Lower lobe of right lung (tissue), 2 donors: ENCODE measurements around the gene LSM2. TPM values are rescaled to one million over a fixed set of nuclear protein-coding genes. Genes with fewer than 3 reads are reported as not detected.

Source experiments
- ATAC-seq, 2 donors: fragments of 200-7000 bp; cut with Tn5 transposase; one replicate each; pipeline ENCODE4 v1.9.1; 2020 to 2022; ENCODE audit warnings: mild to moderate bottlenecking in 2 of 2, moderate library complexity in 2 of 2
- DNase-seq: peaks from one replicate; pipeline ENCODE4 v3.0.0-alpha.2; 2020
- H3K27ac ChIP-seq: fragments of 200-600 bp; one replicate; pipeline ENCODE4 v1.8.0; 2022
- H3K27me3 ChIP-seq: fragments of 200-600 bp; one replicate; pipeline ENCODE4 v1.8.0; 2022; ENCODE audit warnings: low read depth
- H3K36me3 ChIP-seq: fragments of 200-600 bp; one replicate; pipeline ENCODE4 v1.8.0; 2022; ENCODE audit warnings: mild to moderate bottlenecking
- H3K4me1 ChIP-seq: fragments of 200-600 bp; one replicate; pipeline ENCODE4 v1.8.0; 2022
- H3K4me3 ChIP-seq: fragments of 200-600 bp; one replicate; pipeline ENCODE4 v1.8.0; 2022; ENCODE audit warnings: mild to moderate bottlenecking
- H3K9me3 ChIP-seq: fragments of 200-600 bp; one replicate; pipeline ENCODE4 v1.8.0; 2022
- intact Hi-C: fragments of 100-400 bp; cut with DNase I; formaldehyde crosslinking; loops from one replicate; pipeline ENCODE4 v1.11.0; 2022
- total RNA-seq: library from RNA; stranded (reverse); fragmentation: NEBNext Ultra II Directional; extraction: Animal tissue kit (Norgen Biotek cat#: 25700); gene quantifications from one replicate; pipeline ENCODE4 v1.2.1, GENCODE V29; 2021
- TF ChIP-seq, protein P1 (sequence below): fragments of 200-600 bp; IDR thresholded peaks from one replicate; pipeline ENCODE4 v1.8.0; 2022; ENCODE audit warnings: antibody characterized with exemption, mild to moderate bottlenecking
- donor health status: DM: no; HTN: yes; CAD: no; lungs with severe emphysema.

LSM2 gene
- total RNA-seq, 1 donor from 2014 or later: 30.5 TPM

DNA sequence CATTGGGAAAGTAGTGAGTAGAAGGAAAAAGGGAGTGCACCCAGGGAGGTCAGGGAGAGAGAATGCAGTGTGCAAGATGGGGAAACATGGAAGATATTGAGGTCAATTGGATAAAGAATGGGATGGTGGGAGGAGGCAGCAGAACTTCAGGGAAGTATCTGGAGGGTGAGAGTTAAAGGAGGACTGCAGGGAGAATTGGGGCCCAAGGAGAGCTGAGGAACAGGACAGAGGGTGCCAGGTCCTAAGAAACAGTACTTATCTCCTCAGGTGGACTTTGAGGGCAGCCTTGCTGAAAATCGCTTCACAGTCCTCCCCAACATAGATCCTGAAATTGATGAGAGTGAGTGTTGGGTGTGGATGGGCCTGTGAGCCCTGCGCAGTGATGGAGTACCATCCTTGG, 48.5 kb downstream of the LSM2 start:
- Histone ChIP-seq H3K4me3 (no peak overlapping the region), H3K4me1 (no peaks in the 10 kb centered on the region), H3K27me3 (no peaks in the 10 kb centered on the region), H3K9me3 (no peaks in the 10 kb centered on the region), H3K36me3 (no peaks in the 10 kb centered on the region), H3K27ac (no peak overlapping the region)
- intact Hi-C loops: no loop called here
- DNase-seq: no peak
- no peak for ATAC-seq
- TF ChIP-seq, protein P1, sequence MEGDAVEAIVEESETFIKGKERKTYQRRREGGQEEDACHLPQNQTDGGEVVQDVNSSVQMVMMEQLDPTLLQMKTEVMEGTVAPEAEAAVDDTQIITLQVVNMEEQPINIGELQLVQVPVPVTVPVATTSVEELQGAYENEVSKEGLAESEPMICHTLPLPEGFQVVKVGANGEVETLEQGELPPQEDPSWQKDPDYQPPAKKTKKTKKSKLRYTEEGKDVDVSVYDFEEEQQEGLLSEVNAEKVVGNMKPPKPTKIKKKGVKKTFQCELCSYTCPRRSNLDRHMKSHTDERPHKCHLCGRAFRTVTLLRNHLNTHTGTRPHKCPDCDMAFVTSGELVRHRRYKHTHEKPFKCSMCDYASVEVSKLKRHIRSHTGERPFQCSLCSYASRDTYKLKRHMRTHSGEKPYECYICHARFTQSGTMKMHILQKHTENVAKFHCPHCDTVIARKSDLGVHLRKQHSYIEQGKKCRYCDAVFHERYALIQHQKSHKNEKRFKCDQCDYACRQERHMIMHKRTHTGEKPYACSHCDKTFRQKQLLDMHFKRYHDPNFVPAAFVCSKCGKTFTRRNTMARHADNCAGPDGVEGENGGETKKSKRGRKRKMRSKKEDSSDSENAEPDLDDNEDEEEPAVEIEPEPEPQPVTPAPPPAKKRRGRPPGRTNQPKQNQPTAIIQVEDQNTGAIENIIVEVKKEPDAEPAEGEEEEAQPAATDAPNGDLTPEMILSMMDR: no peak

DNA sequence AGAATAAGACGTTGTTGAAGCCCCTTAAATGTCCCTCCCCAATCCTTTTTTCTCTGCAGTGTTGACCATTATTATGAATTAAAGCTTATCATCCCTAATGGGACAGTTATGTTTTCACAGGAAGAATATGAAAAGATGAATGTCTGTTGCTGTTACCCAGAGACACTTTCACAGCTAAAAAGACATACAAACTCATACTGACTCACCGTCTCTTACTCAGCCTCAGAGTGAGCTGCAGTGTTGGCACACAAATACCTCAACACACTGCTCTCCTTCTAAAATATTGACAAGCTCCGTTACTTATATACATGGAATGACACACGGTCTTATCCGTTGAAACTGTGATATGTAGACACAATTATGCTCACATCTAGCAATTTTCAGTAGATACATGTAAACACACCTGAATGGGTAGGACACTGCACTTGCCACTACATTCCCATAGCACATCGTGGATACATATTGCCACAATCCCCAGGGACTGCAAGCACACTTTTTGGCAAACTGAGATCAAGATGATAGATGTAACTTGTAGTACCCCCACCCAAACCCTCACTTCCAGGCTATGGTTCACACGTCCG, 53.9 kb downstream of the LSM2 start:
- no peaks in the 10 kb centered on the region for H3K4me1 ChIP-seq
- no peaks in the 10 kb centered on the region for H3K36me3 ChIP-seq
- DNase-seq: no peak
- TF ChIP-seq, protein P1: no peak
- no peaks in the 10 kb centered on the region for H3K9me3 ChIP-seq
- no peak overlapping the region for H3K4me3 ChIP-seq
- no peak overlapping the region for H3K27ac ChIP-seq
- no peaks in the 10 kb centered on the region for H3K27me3 ChIP-seq
- ATAC-seq: no peak
- intact Hi-C loops: no loop called here

GRCh38 chr6:31750411-31751022, 56.2 kb downstream of the LSM2 start:
- no peaks in the 10 kb centered on the region for H3K9me3 ChIP-seq
- no peaks in the 10 kb centered on the region for H3K27me3 ChIP-seq
- no peaks in the 10 kb centered on the region for H3K36me3 ChIP-seq
- H3K27ac ChIP-seq: no peak overlapping the region
- intact Hi-C loops: no loop called here
- TF ChIP-seq, protein P1: no peak
- no peak overlapping the region for H3K4me3 ChIP-seq
- ATAC-seq: no peak
- H3K4me1 ChIP-seq: no peaks in the 10 kb centered on the region
- DNase-seq: no peak

- no peaks in the 10 kb centered on the region for H3K4me1 ChIP-seq
- ATAC-seq (no peak), DNase-seq (no peak)
- TF ChIP-seq, protein P1: no peak
- no peaks in the 10 kb centered on the region for H3K27me3 ChIP-seq
- H3K9me3 ChIP-seq: no peaks in the 10 kb centered on the region
- H3K36me3 ChIP-seq: no peaks in the 10 kb centered on the region
- no peak overlapping the region for H3K27ac ChIP-seq
- intact Hi-C loops: no loop called here
- no peak overlapping the region for H3K4me3 ChIP-seq
These were observed 57.3 kb downstream of the LSM2 start for GRCh38 chr6:31749301-31750036.

Other genes starting within 250 kb of the LSM2 start
- gene LTA, start 234.7 kb downstream of the LSM2 start, total RNA-seq: not detected
- 4.5 TPM for gene TNF, start 231.4 kb downstream of the LSM2 start, total RNA-seq
- 10.0 TPM for gene LTB, start 224.5 kb downstream of the LSM2 start, total RNA-seq
- 127 TPM for gene LST1, start 220.7 kb downstream of the LSM2 start, total RNA-seq
- gene NCR3, start 214.0 kb downstream of the LSM2 start, total RNA-seq: 2.6 TPM
- 109 TPM for gene AIF1, start 191.7 kb downstream of the LSM2 start, total RNA-seq
- gene PRRC2A, start 186.3 kb downstream of the LSM2 start, total RNA-seq: 133 TPM
- 253 TPM for gene BAG6, start 154.3 kb downstream of the LSM2 start, total RNA-seq
- 1.6 TPM for gene APOM, start 151.1 kb downstream of the LSM2 start, total RNA-seq
- 24.7 TPM for gene C6orf47, start 146.2 kb downstream of the LSM2 start, total RNA-seq
- 15.4 TPM for gene GPANK1, start 142.0 kb downstream of the LSM2 start, total RNA-seq
- gene CSNK2B, start 140.9 kb downstream of the LSM2 start, total RNA-seq: 117 TPM
- 11.0 TPM for gene LY6G5B, start 137.0 kb downstream of the LSM2 start, total RNA-seq
- gene LY6G5C, start 125.9 kb downstream of the LSM2 start, total RNA-seq: 2.9 TPM
- gene ABHD16A, start 103.6 kb downstream of the LSM2 start, total RNA-seq: 56.4 TPM
- 0.97 TPM for gene LY6G6F, start 100.1 kb downstream of the LSM2 start, total RNA-seq
- not detected for gene LY6G6D, start 91.6 kb downstream of the LSM2 start, total RNA-seq
- not detected for gene LY6G6C, start 85.2 kb downstream of the LSM2 start, total RNA-seq
- 2.6 TPM for gene MPIG6B, start 83.6 kb downstream of the LSM2 start, total RNA-seq
- 67.0 TPM for gene DDAH2, start 77.7 kb downstream of the LSM2 start, total RNA-seq
- gene CLIC1, start 70.4 kb downstream of the LSM2 start, total RNA-seq: 310 TPM
- gene MSH5, start 67.0 kb downstream of the LSM2 start, total RNA-seq: 14.9 TPM
- 1.2 TPM for gene SAPCD1, start 44.3 kb downstream of the LSM2 start, total RNA-seq
- 4.2 TPM for gene VWA7, start 29.6 kb downstream of the LSM2 start, total RNA-seq
- gene VARS1, start 11.2 kb downstream of the LSM2 start, total RNA-seq: 44.1 TPM
- 2.5 TPM for gene HSPA1L, start 8.3 kb upstream of the LSM2 start, total RNA-seq
- gene HSPA1A, start 8.6 kb upstream of the LSM2 start, total RNA-seq: 230 TPM
- 122 TPM for gene HSPA1B, start 20.8 kb upstream of the LSM2 start, total RNA-seq
- gene NEU1, start 55.9 kb upstream of the LSM2 start, total RNA-seq: 70.5 TPM
- gene SLC44A4, start 72.0 kb upstream of the LSM2 start, total RNA-seq: 53.7 TPM
- 46.0 TPM for gene EHMT2, start 90.7 kb upstream of the LSM2 start, total RNA-seq
- gene ZBTB12, start 95.1 kb upstream of the LSM2 start, total RNA-seq: 5.1 TPM
- 311 TPM for gene C2, start 120.8 kb upstream of the LSM2 start, total RNA-seq
- 85.6 TPM for gene CFB, start 139.1 kb upstream of the LSM2 start, total RNA-seq
- 47.0 TPM for gene NELFE, start 152.0 kb upstream of the LSM2 start, total RNA-seq
- 64.2 TPM for gene SKIC2, start 152.2 kb upstream of the LSM2 start, total RNA-seq
- gene DXO, start 165.2 kb upstream of the LSM2 start, total RNA-seq: 16.5 TPM
- 175 TPM for gene C4A, start 175.1 kb upstream of the LSM2 start, total RNA-seq
- gene C4B, start 207.8 kb upstream of the LSM2 start, total RNA-seq: 162 TPM
- 1.1 TPM for gene CYP21A2, start 231.4 kb upstream of the LSM2 start, total RNA-seq